Activated T-helper 1 cell treated with anti-CD3 and anti-CD28 coated beads, Interleukin-2, amount 50 U/mL, for 16 hours (primary cell): ENCODE measurements around the gene CEBPZOS.
A peak's percentile ranks its signal among the peaks of the same experiment; 100 is the strongest.

Source experiments
- DNase-seq, 2 donors: peaks; one replicate each; pipeline ENCODE4 v3.0.0-alpha.2; 2020; ENCODE audit warnings: low read depth in 1 of 2, low spot score in 1 of 2

CEBPZOS gene

GRCh38 chr2:37231241-37232130, 35.2 kb downstream of the CEBPZOS start, which contains the start of the genes CEBPZ and NDUFAF7:
CEBPZ (minus strand) TSS chr2:37231596; CDS start chr2:37231567, 29 bp downstream.
NDUFAF7 (plus strand) TSS chr2:37231658; CDS start chr2:37231706, 48 bp downstream.
- DNase-seq, result peak; percentile 73 to 82

- peak in 1 of 2 donors; percentile 1 for DNase-seq
Measured at GRCh38 chr2:37232131-37232933, 36.0 kb downstream of the CEBPZOS start.

- no peak for DNase-seq
Measured at GRCh38 chr2:37243435-37243834, 47.1 kb downstream of the CEBPZOS start.

- DNase-seq, result no peak
Measured at GRCh38 chr2:37244017-37244416, 47.7 kb downstream of the CEBPZOS start.

- DNase-seq, result no peak
Measured at GRCh38 chr2:37244755-37245154, 48.5 kb downstream of the CEBPZOS start.

GRCh38 chr2:37246205-37246604, 49.9 kb downstream of the CEBPZOS start:
- DNase-seq, result no peak

GRCh38 chr2:37250869-37251740, 54.8 kb downstream of the CEBPZOS start:
- DNase-seq, result no peak
